NCI-H146 (cell line): Measurements from ENCODE around the gene RNASE1.
"Not testable (repeated sequence)": the region's sequence is repeated elsewhere in the genome, so short reads cannot be mapped to it uniquely, and the experiment has no call there.

Experiments
- DNase-seq: peaks from one replicate; lab custom pipeline; 2025; lab: John Stamatoyannopoulos, UW

Gene RNASE1

DNA sequence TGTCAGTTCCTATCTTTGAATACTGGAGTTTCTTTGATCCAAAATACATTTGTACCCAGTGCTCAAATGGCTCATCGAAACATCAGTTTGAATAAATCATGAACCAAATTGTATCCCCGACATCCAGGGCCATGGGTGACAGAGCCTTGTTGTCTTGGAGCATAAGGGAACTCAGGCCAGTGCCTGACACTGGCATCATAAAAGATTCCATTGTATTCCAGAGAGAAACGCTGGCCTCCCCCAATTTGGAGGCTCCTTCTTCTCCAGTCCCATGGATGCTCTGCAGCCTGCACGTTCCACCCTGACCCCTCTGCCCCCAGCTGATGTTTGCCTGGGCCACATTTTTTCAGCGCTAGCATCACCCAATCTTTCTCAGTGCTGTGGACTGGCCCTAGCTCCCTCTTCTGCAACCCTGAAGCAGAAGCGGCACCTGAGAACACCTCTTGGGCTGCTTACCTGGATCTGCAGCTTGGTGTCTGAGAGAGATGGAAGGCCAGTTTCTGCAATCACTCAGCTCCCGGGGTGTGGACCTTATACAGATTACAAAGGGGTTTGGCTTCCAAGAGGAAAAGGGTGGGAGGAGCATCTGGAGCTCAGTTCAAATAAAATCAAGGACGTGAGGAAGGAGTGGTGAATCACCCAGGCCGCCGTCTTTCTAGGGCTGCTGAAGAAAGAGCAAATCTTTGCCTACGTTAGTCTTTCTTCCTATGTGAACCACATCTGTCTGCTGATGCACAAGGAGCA, at the start of gene RNASE1:
Gene RNASE1 (minus strand): TSS at position 504 of the 744 bp plus-strand sequence. CDS start 776 bp downstream, outside the sequence.
- no peak for DNase-seq

GRCh38 chr14:20848955-20849570, 46.4 kb upstream of the RNASE1 start:
- DNase-seq, result no peak

- DNase-seq, result no peak
Measured at GRCh38 chr14:20848316-20848954, 45.8 kb upstream of the RNASE1 start.

GRCh38 chr14:20846560-20846959, 43.9 kb upstream of the RNASE1 start:
- DNase-seq, result no peak

DNA sequence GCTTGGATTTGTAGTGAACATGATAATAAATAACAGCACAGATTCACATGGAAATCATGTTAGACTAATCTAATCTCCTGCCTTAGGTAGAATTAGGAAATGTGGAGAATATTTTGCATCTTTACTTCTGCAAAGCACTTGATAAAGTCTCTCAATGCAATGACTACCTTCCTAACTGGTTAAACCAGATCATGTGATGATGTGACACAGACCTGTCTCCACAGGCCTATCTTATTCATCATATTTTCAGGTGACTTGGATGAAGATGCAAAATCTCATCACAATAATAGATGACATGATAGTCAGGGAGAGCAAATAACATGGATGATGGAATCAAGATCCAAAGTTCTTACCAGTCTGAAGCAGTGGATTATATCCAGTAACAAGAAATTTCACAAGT, 38.5 kb upstream of the RNASE1 start:
- DNase-seq, result no peak

DNA sequence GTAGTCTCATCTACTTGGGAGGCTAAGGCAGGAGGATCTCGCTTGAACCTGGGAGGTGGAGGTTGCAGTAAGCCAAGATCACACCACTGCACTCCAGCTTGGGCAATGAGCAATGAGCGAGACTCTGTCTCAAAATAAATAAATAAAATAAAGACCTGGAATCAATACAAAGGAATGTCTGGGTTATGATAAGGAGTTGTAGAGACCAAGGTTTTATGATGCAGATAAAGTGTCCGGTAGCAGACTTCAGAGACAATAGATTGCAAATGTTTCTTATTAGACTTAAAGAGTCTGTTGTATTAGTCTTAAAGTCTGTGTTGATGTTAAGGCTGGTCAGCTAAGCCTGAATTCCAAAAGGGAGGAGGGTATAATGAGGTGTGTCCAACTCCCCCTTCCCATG, 35.2 kb upstream of the RNASE1 start:
- no peak for DNase-seq

DNA sequence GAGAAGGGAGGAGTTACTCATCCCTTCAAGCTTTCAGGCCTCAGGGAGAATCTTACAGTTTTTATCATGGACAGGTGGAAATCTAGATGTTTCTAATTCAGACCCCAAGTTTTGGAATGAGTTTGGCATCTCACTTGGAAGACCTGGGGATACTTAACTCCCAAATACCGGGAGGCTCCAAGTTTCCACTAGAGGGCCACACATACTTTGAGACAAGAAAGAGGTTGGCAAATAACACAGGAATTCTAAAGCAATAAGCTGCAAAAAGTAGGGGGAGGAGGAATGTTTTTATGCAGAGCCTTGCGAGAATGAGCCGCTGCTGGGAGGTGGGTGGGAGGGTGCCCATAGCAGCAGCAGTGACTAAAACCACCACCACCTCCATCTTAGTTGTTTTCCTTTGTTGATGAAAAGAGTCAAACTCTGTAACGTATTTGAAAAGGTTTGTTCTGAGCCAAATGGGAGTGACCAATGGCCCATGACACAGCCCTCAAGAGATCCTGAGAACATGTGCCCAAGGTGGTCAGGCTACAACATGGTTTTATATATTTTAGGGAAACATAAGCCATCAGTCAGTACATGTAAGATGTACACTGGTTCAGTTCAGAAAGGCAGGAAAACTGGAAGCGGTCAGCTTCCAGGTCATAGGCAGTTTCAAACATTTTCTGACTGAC, 34.2 kb upstream of the RNASE1 start:
- no peak for DNase-seq

- DNase-seq, result no peak
Measured at GRCh38 chr14:20834899-20835298, 32.3 kb upstream of the RNASE1 start.

DNA sequence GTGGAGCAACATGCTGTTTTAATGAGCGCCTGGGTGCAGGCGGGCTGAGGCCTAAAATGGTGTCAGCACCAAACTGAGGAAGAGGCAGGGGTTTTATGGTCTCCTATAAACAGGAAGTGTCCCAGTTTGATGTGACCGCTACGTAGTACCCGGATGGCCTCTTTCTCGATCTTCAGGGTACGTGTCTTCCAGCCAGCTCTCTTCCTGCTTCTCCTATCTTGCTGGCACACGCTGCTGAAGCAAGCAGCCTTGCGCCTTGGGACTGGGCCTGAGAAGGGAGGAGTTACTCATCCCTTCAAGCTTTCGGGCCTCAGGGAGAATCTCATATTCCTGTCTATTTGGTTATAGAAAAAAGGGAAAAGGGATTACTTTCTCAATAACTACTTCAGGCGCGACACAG, 28.2 kb upstream of the RNASE1 start:
- DNase-seq, result no peak

DNA sequence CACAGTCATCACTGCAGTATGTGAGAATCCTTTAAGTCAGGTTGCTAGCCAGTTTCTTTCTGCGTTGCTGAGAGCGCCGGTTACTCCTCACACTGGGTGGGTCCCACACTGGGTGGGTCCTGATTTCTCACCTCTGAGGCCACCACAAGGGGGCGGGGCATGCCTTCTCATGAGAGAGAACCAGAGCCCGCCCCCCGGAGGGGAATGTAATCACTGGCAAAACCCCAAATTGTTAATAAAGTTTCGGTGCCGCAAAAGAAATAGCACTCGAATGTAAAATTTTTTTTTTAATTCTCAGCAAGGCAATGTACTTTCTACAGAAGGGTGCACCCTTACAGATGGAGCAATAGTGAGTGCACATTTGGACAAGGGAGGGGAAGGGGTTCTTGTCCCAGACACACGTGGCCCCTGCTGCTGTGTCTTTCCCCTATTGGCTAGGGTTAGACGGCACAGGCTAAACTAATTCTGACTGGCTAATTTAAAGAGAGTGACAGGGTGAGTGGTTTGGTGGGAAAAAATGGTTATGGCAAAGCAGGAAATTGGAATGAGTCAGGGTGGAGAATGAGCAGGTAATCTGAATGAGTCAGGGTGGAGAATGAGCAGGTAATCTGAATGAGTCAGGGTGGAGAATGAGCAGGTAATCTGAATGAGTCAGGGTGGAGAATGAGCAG, 25.5 kb upstream of the RNASE1 start:
- DNase-seq, result not testable (repeated sequence)

DNA sequence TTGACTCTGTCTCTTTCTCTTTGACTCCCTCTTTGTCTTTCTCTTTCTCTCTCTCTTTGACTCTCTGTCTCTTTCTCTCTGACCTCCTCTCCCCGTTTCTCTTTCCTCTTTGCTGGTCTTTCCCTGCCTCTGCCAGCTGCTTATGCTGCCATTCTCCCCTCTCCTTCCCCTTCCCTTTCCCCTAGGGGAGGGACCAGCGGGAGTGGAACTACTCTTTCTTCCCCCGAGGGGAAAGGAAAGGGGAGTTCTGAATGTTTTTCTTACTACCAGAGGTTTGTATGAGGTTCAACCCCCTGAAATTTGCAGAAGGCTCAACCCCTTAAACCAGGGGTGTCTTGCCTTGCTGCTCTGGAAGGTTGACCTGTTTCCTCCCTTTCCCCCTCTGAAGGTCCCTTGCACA, 24.7 kb upstream of the RNASE1 start:
- no peak for DNase-seq

- DNase-seq, result not testable (repeated sequence)
Measured at GRCh38 chr14:20826666-20827065, 24.0 kb upstream of the RNASE1 start.

DNA sequence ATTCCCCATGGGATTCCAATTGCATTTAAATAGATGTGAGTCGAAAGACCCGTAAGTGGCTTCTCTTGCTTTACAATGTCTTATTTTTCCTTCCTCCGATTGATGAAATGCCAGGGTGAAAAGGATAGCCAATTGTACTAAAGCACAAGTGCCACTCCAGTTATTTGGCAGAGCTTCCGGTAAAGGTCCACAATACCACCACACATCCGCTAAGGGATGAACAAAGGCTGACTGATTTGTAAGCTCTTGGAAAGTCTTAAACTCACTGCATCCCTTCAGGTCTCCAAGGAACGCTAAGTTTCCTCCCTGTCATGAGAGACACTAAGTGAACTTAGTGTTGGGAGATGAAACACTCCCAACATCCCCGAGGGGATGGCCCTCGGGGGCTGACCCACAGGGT, 21.2 kb upstream of the RNASE1 start:
- DNase-seq, result no peak

- not testable (repeated sequence) for DNase-seq
Measured at GRCh38 chr14:20821521-20822108, 19.0 kb upstream of the RNASE1 start.

GRCh38 chr14:20820063-20820904, 17.6 kb upstream of the RNASE1 start:
- no peak for DNase-seq

DNA sequence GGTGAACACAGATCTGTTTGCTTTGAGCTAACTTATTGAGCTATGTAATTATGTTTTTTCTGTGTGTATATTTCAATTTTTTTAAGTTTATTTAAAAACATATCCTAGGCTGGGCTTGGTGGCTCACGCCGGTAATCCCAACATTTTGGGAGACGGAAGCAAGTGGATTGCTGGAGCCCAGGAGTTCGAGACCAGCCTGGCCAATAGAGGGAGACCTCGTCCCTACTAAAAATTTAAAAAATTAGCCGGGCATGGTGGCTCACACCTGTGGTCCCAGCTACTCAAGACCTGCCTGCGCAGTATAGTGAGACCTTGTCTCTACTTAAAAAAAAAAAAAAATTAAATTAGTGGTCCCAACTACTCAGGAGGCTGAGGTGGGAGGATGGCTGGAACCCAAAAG, 16.2 kb upstream of the RNASE1 start:
- DNase-seq, result no peak

- not testable (repeated sequence) for DNase-seq
Measured at GRCh38 chr14:20815946-20816345, 13.3 kb upstream of the RNASE1 start.

GRCh38 chr14:20811986-20812975, 9.6 kb upstream of the RNASE1 start:
- no peak for DNase-seq

GRCh38 chr14:20809917-20810316, 7.3 kb upstream of the RNASE1 start:
- no peak for DNase-seq

DNA sequence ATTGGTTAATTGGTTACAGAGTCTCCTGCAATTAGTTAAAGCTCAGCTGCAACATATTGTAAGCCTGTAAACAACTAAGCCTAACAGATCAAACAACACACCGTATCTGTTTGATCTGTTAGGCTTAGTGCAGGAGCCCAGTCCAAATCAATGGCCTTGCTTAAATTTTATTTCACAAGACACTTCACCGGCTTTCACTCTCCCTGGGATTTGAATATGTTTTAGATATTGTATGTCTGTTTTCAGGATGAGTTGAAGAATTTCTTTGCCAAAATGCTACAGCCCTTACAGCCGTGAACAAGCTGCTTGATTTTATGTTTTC, 5.5 kb upstream of the RNASE1 start:
- no peak for DNase-seq
